H1 (cell line): ENCODE results near the gene HOXA10. TPM values are rescaled to one million over a fixed set of nuclear protein-coding genes. Genes with fewer than 3 reads are reported as not detected.

Experiments used
- ASH2L ChIP-seq: fragments of 200-600, 300-600 bp; sonication (generic); IDR thresholded peaks from one replicate; pipeline ENCODE4 v1.7.1; 2017; ENCODE audit warnings: low read length
- BCL11A ChIP-seq, 2 experiments: IDR thresholded peaks; one replicate each; pipeline ENCODE4 v1.6.1; 2011; ENCODE audit warnings: low read depth in 2 of 2, low read length in 2 of 2, mild to moderate bottlenecking in 2 of 2
- BRCA1 ChIP-seq: IDR thresholded peaks from 2 replicates; pipeline ENCODE4 v1.6.1; 2012; ENCODE audit warnings: low read depth, low read length, improper control_type of control experiment
- CHD2 ChIP-seq: IDR thresholded peaks from 2 replicates; pipeline ENCODE4 v1.6.1; 2012; ENCODE audit warnings: low read length, improper control_type of control experiment
- CTBP2 ChIP-seq: IDR thresholded peaks from 2 replicates; pipeline ENCODE4 v1.7.0; 2011; ENCODE audit warnings: borderline replicate concordance, mild to moderate bottlenecking, moderate library complexity, mixed read lengths, low read length; ENCODE audit not compliant: insufficient read depth, insufficient read length
- EZH2 ChIP-seq: fragments of 200-600 bp; sonication (generic); IDR thresholded peaks from 2 replicates; pipeline ENCODE4 v1.7.1; 2012; ENCODE audit warnings: low read depth, mild to moderate bottlenecking, moderate library complexity, low read length, inconsistent platforms; ENCODE audit not compliant: severe bottlenecking
- RNF2 ChIP-seq: fragments of 200-900, 300-1000 bp; sonication (generic); IDR thresholded peaks from 2 replicates; pipeline ENCODE4 v1.7.1; 2016; ENCODE audit warnings: borderline replicate concordance, low read depth, mild to moderate bottlenecking, antibody characterized with exemption, low read length; ENCODE audit not compliant: poor library complexity, severe bottlenecking; ENCODE audit errors: missing control alignments
- SP1 ChIP-seq: IDR thresholded peaks from 2 replicates; pipeline ENCODE4 v1.6.1; 2011; ENCODE audit warnings: low read depth, low read length
- SUZ12 ChIP-seq: fragments of 200-600 bp; sonication (generic); IDR thresholded peaks from 2 replicates; pipeline ENCODE4 v1.6.1; 2012; ENCODE audit warnings: mild to moderate bottlenecking, inconsistent platforms, low read length, moderate library complexity, mixed read lengths
- USF2 ChIP-seq: IDR thresholded peaks from 2 replicates; pipeline ENCODE4 v1.6.1; 2011; ENCODE audit warnings: low read length, improper control_type of control experiment
- ZNF274 ChIP-seq: IDR thresholded peaks from 2 replicates; pipeline ENCODE4 v1.7.0; 2012; ENCODE audit warnings: low read length, borderline replicate concordance; ENCODE audit errors: extremely low read depth
- polyA plus RNA-seq, 7 experiments: library from polyadenylated mRNA; depleted of rRNA in 3 of 7; stranded (reverse) in 5 of 7; unstranded in 2 of 7; fragments of >200 nt in 5 of 7; fragments of 200-250 nt in 2 of 7; gene quantifications; 1 replicate in 5 of 7; 2 replicates in 1 of 7; 4 replicates in 1 of 7; pipeline versions ENCODE4 v1.2.1 to v1.2.3, GENCODE V29; 2011 to 2013; ENCODE audit warnings: missing spikeins in 2 of 7, mixed read lengths in 2 of 7
- total RNA-seq: library from RNA; stranded (reverse); fragmentation: NEBNext Ultra II Directional; extraction: Animal tissue kit (Norgen Biotek cat#: 25700); gene quantifications from 2 replicates; pipeline ENCODE4 v1.2.1, GENCODE V29; 2021

The HOXA10 gene
- total and polyA plus RNA-seq, 2 of the 8 experiments (the other 6 are each of a cell fraction or from before 2014, with no cell fraction given), result not detected

DNA sequence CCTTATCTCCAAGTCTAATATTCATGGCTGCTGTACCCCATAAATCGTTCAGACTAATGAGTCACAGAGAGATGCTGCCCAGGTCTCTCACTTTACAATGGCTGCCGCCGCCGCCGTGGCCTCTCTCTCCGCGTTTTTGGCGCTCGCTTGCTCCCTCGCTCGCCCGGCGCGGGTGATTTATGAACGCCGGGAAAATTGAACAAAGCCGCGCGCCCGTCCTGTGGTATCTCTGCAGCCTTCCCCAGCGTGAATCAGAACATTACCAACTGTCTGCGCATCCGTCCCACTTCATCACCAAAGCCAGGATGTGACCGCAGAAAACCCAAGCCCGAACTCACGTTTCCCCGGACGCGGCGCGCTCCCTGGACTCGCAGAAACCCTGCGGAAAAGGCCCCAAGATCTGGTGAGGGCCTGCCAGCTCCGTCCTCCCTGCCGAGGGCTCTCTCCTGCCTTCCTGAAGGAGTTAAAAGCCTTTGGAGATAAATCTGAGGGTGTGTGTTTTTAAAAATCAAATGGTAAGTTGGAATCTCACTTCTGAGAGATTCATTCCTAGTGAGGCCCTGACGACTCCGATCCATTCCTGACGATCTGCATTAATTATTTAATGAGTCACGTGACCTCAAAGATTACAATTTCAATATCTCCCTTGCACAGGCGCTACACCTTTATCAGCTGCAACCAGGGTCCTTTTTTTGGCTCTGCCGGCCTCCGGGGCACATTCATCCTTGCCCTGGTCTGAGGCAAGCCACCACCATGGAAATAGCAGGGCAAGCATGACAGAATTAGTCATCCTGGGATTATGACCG, 49.8 kb downstream of the HOXA10 start (continued):
- TF ChIP-seq ASH2L (no peak), BRCA1 (no peak), SUZ12 (peak; percentile 76), RNF2 (peak; percentile 86), SP1 (no peak), ZNF274 (no peak), CTBP2 (no peak), CHD2 (no peak), EZH2 (peak; percentile 82), USF2 (no peak), BCL11A (IDR thresholded peaks at IDR 0.05; ENCODE audit: low read depth in 2 of 2, low read length in 2 of 2) (no peak)
